ENCODE results near the gene KIAA0513.

DNA sequence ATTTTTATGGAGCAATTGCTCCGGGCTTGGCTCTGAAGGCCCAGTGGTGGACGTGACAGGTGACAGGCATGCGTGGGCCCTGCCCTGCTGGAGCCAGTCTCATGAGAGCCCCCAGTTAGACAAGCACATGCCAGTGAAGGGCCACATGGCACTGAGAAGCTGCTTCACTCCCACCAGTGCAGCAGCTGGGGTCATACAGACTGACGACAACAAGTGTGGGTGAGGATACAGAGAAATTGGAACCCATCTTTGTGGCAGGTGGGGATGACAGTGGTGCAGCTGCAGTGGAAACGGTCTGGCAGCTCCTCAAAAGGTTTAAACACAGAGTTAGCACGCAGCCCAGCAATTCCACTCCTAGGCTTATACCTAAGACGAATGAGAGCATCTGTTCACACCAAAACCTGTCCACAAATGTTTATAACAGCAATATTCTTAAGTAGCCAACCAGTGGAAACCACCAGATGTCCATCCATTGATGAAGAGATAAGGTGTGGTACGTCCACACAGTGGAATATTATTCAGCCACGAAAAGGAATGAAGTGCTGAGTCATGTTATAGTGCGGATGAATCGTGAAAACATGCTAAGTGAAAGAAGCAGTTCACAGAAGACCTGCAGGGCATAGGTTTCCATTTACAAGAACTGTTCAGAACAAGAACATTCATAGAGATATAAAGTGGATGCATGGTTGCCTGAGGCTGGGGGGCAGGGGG, 97.2 kb downstream of the KIAA0513 start:
- TF ChIP-seq, protein P1, sequence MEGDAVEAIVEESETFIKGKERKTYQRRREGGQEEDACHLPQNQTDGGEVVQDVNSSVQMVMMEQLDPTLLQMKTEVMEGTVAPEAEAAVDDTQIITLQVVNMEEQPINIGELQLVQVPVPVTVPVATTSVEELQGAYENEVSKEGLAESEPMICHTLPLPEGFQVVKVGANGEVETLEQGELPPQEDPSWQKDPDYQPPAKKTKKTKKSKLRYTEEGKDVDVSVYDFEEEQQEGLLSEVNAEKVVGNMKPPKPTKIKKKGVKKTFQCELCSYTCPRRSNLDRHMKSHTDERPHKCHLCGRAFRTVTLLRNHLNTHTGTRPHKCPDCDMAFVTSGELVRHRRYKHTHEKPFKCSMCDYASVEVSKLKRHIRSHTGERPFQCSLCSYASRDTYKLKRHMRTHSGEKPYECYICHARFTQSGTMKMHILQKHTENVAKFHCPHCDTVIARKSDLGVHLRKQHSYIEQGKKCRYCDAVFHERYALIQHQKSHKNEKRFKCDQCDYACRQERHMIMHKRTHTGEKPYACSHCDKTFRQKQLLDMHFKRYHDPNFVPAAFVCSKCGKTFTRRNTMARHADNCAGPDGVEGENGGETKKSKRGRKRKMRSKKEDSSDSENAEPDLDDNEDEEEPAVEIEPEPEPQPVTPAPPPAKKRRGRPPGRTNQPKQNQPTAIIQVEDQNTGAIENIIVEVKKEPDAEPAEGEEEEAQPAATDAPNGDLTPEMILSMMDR (IDR thresholded peaks at IDR 0.05) = no peak
- TF ChIP-seq POLR2A (IDR thresholded peaks at IDR 0.05) = no peak
- no peak for TF ChIP-seq EP300 (IDR thresholded peaks at IDR 0.05)

All from tibial nerve (tissue), 4 donors.